GM20431 (cell line): ENCODE data around the gene GOLGA5.
"Not testable (repeated sequence)": the region's sequence is repeated elsewhere in the genome, so short reads cannot be mapped to it uniquely, and the experiment has no call there.

Experiments used
- in situ Hi-C: fragments of 300-500 bp; cut with MseI, MboI; formaldehyde crosslinking; loops from one replicate; pipeline ENCODE4 v1.15.0; 2020; ENCODE audit warnings: low sequenced_read_pairs; ENCODE audit not compliant: unreplicated experiment

GOLGA5 gene

DNA sequence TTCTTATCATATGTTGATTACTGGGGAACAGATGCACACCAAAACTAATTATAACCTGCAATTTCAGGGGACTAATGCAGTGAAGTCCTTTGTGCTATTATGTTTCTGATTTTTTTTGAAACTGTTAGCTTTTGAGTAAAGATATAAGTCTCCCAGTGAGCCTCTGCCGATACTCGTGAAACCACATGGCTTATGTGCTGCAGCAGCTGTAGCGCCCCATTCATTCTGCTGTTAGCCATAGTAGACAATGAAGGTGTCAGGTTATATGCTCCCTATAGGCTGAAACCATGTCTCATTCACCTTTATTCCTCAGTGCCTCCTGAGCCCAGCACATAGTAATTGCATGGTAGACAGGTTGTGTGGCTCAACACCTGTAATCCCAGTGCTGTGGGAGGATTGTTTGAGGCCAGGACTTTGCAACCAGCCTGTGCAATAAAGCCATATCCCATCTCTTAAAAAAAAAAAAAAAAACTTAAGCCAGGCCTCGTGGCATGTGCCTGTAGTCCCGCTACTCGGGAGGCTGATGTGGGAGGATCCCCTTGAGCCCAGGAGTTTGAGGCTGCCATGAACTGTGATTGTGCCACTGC is 25.0 kb downstream of the GOLGA5 start:
- in situ Hi-C loops = no loop called here

DNA sequence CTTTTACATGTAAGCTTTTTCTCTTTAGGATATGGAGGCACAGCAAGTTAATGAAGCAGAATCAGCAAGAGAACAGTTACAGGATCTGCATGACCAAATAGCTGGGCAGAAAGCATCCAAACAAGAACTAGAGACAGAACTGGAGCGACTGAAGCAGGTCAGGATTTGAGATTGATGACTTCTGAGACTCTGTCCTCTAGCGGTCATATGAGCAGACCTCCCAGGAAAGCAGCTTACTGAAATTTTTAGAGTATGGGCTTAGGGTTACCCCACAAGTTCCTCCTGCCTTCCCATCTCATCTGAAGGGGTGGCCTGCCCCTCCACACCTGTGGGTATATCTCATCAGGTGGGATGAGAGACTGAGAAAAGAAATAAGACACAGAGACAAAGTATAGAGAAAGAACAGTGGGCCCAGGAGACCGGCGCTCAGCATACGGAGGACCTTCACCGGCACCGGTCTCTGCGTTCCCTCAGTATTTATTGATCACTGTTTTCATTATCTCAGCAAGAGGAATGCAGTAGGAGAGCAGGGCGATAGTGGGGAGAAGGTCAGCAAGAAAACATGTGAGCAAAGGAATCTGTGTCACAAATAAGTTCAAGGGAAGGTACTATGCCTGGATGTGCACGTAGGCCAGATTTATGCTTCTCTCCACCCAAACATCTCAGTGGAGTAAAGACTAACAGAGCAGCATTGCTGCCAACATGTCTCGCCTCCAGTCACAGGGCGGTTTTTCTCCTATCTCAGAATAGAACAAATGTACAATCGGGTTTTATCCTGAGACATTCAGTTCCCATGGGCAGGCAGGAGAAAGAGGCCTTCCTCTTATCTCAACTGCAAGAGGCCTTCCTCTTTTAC is 25.8 kb downstream of the GOLGA5 start:
- in situ Hi-C loops = not testable (repeated sequence)

DNA sequence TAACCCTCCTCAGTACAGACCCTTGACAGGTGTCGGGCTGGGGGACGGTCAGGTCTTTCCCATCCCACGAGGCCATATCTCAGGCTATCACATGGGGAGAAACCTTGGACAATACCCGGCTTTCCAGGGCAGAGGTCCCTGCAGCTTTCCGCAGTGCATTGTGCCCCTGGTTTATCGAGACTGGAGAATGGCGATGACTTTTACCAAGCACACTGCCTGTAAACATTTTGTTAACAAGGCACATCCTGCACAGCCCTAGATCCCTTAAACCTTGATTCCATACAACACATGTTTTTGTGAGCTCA is 26.4 kb downstream of the GOLGA5 start:
- in situ Hi-C loops = not testable (repeated sequence)

DNA sequence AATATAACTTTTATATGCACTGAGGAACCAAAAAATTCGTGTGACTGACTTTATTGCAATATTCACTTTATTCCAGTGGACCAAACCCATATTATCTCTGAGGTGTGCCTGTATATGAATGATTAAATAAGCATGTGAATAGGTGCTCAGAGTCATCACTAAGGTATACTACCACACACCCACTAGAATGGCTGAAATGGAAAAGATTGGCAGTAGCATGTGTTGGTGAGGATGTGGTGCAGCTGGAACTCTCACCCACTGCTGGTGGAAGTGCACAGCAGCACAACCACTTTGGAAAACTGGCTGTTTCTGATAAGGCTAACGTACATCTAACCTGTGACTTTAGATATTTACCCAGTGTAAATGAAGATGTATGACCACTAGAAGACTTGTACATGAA is 36.8 kb downstream of the GOLGA5 start:
- in situ Hi-C loops = no loop called here

DNA sequence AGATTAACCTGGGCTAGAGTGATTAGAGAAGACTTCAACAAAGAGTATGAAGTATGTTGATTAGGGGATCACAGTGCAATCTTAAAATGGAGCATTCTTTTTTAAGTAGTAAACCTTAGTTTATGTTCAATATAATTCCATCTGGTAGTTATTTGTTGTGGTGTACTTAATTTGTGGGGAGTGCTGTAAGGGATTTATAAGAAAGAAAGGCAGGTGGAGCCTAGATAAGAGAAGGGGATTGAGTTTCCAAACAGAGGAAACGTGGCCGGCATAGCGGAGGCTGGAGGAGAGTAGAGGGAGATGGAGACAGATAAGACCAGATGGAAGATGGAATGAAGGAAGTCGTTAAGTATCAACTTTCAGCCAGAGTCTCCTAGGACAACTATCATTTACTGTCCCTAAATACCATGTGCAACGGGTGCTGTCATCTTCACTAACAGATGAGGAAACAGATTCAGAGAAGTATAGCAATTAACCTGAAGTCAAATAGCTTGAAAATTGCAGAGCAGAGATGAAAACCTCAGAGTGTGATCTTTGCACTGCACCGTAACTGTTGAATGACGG is 38.1 kb downstream of the GOLGA5 start:
- in situ Hi-C loops = no loop called here

DNA sequence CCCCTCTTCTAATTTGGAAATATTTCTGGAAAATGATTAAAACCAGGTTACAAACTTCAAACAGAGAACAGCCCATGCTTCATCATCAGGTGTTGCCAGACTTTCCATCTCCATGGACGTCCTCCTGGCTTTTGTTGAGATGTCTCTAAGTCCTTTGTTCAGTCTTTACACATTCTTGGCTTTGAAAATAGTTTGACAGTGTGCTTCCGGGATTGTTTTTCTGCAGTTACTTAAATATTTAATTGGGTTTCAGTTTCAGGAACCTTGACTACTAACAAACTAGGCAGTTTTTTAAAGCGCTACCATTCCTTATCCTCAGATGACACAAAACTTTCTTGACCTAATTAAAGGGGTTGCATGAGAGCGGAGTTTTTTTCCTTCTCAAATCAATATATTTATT is 47.8 kb downstream of the GOLGA5 start:
- in situ Hi-C loops = no loop called here

DNA sequence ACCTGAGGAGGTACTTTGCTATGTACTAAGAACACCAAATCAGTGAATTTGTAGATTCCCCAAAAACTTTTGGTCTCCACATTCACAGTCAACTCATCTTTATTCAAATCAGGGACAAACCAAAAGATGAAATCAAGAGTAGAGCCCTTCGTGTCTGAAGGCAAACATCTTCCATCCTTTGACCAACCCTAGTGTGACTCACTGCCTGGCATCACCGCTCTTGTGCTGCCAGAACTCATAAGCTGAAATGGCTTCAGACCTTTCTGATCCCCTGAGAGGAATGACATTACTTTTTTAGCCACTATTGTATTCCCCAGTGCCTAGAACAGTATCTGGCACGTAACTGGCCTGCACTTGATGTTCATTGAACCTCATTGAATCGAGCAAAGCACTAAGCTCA is 50.1 kb downstream of the GOLGA5 start:
- in situ Hi-C loops = no loop called here

DNA sequence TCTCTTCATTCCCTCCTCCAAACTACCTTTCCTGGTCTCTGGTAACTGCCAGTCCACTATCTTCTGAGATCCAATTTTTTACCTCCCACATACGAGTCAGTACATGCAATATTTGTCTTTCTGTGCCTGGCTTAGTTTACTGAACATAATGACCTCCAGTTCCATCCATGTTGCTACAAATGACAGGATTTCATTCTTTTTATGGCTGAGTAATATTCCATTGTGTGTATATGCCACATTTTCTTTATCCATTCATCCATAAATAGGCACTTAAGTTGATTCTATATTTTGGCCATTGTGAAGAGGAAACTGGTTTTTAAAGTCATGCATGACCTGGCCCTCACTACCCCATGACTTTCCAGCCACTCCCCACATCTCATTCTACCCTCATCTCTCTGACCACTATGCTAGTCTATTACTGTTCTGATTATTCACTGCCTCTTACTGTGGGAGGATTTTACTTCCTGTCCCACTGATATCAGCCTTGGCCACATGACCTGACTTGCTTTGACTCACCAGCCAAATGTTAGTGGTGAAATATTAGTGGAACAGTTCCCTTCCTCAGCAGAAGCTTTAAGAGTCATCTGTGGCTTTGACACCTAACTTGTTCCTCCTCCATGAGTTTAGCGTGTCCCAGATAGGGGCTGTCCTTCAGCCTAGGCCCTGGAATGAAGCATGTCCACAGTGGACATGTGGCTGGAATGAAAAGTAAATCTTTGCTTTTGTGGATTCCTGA is 52.2 kb downstream of the GOLGA5 start:
- in situ Hi-C loops = no loop called here

DNA sequence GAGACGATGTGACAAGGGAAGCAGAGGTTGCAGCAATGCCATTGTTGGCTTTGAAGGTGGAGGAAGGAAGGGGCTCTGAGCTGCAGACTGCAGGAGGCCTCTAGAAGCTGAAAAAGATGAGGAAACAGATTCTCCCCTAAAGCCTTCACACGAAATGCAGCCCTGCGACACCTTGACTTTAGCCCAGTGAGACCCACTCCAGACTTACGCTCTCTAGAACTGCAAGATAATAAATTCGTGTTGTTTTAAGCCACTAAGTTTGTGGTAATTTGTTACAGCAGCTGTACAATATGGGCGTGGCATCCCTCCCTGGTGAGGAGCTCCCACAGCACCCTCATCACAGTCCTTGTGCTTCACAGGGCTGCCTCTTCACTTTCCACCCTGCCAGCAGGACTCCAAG is 53.2 kb downstream of the GOLGA5 start:
- in situ Hi-C loops = no loop called here

DNA sequence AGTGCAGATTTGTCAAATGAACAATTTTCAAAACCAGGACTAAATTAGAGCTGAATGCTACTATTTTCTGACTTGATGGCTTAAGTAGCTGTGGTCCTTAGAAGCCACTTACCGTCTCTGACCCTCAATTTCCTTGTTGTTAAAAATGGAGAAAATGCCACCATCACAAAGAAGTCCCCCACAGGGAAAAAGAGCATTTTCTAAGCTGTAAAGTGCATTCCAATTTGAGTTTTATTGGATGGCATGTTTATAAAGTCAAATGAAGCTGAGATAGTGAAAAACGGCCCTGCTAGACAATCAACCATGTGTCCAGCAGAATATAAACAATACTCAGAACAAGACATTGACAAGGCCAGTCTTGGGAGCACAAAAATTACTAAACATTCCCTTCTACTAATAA is 53.6 kb downstream of the GOLGA5 start:
- in situ Hi-C loops = no loop called here

DNA sequence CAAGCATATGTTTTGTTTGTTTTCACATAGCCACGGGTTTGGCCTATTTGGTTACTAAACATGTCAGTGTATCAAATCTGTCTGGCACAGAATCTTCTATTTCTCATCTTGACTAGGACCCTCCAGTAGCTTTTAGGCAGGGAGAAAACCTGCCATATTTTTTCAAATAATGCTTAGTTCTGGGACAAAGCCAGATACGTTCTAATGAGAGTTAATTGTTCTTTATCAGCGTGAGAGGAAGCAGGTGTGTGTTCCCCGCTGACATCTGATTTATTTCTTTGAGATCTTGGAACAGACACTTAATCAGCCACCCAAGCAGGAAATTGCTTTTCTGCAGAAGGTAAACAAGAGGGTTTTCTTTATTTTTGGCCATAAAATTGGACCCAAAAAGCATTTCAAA is 54.8 kb downstream of the GOLGA5 start:
- in situ Hi-C loops = no loop called here

DNA sequence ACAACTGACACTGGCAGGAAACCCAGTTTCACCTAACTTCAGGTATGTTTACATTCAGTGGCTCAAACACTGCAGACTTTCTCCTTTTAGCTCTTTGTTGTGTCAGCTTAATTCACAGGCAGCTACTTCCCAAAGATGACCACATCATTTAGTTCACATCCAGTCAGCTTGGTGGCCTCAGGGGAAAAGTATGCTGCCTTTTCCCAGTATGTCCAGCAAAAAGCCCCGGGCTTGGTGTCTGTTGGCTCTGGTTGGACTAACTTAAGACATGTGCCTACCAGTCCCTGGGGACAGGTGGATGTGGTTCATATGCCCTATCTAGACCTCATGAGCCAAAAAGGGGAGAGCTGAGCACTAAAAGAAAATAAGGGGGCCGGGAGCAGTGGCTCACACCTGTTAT is 56.4 kb downstream of the GOLGA5 start:
- in situ Hi-C loops = no loop called here

DNA sequence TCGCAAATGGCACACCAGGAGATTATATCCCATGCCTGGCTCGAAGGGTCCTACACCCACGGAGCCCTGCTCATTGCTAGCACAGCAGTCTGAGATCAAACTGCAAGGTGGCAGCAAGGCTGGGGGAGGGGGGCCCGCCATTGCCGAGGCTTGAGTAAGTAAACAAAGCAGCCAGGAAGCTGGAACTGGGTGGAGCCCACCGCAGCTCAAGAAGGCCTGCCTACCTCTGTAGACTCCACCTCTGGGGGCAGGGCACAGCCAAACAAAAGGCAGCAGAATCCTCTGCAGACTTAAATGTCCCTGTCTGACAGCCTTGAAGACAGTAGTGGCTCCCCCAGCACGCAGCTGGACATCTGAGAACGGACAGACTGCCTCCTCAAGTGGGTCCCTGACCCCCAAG is 59.0 kb downstream of the GOLGA5 start:
- in situ Hi-C loops = not testable (repeated sequence)

DNA sequence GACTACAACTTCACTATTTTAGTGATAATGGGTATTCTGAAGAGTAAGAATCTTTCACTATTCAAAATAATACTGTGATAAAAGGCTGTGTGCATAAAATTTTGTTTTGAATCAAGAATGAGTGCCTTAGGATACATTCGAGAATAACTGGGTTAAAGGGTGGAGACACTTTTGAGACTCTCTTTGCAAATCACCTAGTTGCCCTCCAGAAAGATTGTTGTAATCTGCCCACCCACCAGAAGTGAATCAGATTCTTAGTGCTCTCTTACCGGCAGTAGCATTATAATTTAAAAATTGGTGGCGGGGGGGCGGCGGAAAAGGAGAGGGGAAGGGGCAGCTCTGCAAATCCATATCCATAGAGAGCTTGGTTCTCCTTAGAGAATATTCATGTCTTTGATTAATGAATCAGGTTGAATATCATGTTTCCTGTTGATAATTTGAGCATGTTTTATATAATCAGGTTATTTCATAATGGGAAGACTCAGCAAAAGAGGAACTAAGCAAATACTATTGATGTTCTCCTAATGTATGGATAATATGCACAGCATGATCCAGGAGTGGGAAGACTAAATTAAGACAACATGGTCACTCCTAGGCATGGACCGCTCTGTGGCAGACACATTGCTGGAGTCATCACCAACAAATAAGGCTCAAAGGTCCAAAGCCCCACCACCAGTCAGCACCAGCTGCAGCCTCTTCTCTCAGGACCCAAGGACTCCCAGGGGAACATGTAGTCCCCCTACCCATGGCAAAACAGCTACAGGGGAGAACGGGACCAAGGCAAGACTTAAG is 66.1 kb downstream of the GOLGA5 start:
- in situ Hi-C loops = no loop called here

DNA sequence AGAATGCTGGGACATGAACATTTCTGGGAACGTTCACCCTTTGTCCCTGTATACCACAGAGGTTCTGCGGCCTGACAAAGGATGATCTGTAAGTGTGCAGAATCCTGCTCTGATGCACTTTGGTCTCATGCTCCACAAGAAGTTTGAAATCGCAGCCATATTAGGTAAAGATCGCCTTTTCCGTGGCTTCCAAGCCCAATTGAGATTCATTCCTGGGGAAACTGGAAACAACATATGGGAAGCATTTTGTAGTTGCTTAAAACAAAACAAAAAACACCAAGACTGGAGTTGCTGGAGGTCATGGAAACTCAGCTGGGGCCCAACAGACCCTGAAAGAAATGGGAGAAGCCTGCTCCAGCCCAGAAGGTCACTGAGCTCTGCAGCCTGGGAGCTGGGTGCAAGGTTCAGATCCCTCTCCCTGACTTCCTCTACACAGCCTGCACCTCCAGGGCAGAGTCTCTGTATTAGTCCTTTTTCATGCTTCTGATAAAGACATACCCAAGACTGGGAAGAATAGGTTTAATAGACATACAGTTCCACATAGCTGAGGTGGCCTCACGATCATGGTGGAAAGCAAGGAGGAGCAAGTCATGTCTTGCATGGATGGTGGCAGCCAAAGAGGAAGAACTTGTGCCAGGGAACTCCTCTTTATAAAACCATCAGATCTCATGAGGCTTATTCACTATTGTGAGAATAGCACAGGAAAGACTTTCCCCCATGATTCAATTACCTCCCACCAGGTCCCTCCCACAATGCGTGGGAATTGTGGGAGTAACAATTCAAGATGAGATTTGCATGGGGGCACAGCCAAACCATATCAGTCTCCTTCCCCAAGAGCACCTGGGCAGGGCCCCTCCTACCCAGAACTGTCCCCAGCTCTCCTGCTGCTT is 68.0 kb downstream of the GOLGA5 start:
- in situ Hi-C loops = no loop called here

DNA sequence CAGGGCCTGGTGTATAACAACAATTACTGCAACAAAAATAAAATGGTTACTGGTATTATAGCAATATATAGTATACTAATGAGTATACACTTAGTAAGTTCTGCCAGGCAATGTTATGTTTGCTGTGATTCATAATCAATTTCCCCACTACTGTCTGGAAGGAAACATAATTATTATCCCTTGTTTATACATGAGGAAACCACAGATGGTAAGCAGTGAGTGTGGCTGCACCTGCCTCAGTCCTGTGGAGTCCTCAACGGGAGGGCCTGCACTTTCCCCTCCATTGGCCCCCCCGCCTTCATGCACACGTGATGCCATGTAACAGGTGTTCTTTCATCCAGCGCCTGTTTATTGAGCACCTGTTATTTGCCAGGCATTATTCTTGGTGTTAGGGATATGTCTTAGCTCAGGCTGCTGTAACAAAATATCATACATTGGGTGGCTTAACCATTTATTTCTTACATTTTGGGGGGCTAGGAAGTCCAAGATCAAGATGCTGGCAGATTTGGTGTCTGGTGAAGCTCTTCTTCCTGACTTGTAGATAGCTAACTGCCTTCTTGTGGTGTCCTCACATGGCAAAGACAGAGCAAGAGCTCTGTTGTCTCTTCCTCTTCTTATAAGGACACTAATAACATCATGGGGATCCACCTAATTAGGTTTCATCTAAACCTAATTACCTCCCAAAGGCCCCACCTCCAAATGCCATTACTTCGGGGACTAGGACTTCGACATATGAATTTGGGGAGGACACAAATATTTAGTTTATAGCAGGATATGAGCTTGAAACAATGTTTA is 69.4 kb downstream of the GOLGA5 start:
- in situ Hi-C loops = no loop called here

DNA sequence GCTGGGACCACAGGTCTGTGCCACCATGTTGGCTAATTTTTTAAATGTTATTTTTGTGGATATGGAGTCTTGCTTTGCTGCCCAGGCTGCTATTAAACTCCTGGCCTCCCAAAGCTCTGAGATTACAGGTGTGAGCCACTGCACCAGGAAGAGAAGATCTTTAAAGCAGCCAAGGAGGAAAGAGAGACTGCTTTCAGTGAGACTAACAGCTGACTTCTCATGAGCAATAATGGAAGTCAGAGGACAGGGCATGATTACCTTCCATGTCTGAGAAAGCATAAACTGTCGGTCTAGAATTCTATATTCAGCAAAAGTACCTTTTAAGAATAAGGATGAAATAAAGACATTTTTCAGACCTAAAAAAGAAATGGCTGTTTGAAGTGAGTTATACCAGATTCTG is 71.6 kb downstream of the GOLGA5 start:
- in situ Hi-C loops = no loop called here

DNA sequence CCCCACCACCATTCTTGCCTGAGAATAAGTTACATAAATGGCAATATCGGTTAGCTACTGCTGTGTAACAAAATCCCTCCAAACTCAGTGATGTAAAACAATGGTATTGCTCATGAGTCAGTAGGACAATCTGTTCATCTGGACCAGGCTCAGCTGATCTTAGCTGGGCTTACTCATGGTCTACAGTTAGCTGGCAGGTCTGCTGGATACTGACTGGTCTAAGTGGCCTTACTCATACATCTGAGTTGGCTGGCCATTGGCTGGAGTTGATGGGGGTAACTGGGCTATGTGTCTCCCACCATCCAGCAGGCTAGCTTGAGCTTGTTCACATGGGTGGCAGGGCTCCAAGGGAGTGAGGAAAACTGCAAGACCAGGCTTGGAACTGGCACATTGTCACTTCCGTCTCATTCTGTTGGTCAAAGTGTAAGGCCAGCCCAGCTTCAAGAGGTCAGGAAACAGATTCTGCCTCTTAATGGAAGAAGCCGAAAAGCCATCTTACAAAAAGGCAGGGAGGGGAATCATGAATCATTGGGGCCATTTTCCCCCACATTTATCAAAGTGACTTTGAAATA is 72.2 kb downstream of the GOLGA5 start:
- in situ Hi-C loops = no loop called here
